IPS DF 4.7 (cell line): Measurements from ENCODE around the gene LEMD1.
"Not testable (repeated sequence)": the region's sequence is repeated elsewhere in the genome, so short reads cannot be mapped to it uniquely, and the experiment has no call there.

Source experiments
- DNase-seq: peaks from one replicate; pipeline ENCODE4 v3.0.0-alpha.2; 2013; ENCODE audit warnings: low spot score; ENCODE audit errors: extremely low read depth

The LEMD1 gene

DNA sequence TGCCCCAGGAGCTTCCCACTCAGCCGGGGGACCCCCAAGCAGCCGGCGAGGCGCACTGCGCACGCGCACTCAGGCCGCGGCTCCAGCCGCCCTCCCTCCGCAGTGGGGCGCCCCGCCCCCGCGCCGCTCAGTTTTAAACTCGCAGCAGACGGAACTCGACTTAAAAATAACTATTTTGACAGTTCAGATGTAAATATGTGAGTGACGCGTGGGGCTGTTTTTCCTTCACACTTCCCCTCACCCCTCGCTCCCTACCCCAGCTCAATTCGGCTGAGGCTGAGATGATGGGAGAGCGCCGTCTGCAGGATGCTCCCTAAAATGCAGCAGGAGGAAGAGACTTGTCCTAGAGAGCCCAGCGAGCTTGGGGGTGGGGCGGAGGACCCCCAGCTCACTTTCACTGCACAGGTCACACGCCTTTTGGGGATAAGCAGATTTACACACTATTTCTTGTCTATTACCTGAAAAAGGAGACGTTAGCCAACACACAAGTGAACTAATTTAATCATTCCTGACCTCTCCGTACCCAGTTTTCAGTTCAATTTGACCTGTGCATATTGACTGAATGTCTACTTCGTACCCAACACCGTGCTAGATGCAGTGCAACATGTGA, 8.9 kb upstream of the LEMD1 start:
- no peak for DNase-seq

GRCh38 chr1:205429762-205430695, 8.2 kb upstream of the LEMD1 start:
- DNase-seq = no peak

GRCh38 chr1:205424901-205425600, 3.2 kb upstream of the LEMD1 start:
- no peak for DNase-seq

GRCh38 chr1:205423814-205424399, 2.1 kb upstream of the LEMD1 start:
- no peak for DNase-seq

DNA sequence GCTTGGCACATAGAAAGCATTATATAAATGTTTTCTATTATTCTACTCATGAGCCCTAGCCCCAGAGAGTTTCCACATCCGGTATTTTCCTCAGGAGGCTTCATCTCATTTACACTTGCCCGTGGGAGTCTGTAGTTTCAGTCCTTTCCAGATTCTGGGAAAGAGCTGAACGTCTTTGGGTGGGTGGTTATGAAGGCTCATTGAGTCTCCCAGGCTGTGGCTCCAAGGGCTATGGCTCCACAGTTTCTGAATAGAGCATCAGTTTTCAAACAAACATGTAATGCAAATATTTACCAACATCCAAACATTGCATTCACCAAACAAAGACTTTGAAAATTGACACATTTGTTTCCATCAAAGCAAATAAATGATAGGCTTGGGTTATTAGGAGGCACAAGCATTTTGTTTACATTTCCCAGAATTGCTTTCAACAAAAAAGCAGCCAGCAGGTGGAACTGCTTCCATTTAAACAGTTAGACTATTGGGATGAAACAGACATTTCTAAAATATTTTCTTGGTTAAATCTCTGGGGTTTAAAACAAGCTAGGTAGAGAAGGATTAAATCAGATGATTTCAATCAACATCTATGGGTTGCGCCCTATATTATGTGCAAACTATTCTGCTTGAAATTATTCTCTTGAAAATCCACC, 1.3 kb upstream of the LEMD1 start:
- DNase-seq = no peak

DNA sequence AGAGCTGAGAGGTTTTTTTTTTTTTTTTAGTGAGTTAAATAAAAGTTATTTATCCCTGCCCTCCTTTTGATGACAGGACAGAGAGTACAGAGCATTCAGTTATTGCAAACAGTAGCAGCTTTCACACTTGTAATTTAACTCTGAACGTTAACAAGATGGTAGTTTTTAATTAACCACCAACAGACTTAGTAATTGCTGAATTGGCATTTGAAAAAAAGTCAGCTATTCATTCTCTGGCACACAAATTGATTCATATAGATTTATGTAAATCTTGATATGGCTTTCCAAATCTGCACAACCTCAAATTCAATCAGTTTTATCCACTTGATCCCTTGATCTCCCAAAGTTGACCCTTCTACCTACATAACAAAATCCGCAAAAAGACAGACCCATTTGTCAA, 918 bp downstream of the LEMD1 start:
- no peak for DNase-seq

- DNase-seq = no peak
These were observed 3.8 kb downstream of the LEMD1 start for GRCh38 chr1:205417870-205418635.

GRCh38 chr1:205416322-205416721, 5.5 kb downstream of the LEMD1 start:
- DNase-seq = no peak

GRCh38 chr1:205410581-205411298, 11.1 kb downstream of the LEMD1 start:
- DNase-seq = no peak

GRCh38 chr1:205407970-205408369, 13.9 kb downstream of the LEMD1 start:
- DNase-seq = no peak

DNA sequence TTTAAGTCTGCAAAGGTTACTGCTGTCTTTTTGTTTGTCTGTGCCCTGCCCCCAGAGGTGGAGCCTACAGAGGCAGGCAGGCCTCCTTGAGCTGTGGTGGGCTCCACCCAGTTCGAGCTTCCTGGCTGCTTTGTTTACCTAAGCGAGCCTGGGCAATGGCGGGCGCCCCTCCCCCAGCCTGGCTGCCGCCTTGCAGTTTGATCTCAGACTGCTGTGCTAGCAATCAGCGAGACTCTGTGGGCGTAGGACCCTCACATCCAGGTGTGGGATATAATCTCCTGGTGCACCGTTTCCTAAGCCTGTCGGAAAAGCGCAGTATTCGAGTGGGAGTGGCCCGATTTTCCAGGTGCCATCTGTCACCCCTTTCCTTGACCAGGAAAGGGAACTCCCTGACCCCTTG, 15.6 kb downstream of the LEMD1 start:
- DNase-seq = not testable (repeated sequence)

GRCh38 chr1:205404484-205404883, 17.4 kb downstream of the LEMD1 start:
- DNase-seq = not testable (repeated sequence)

DNA sequence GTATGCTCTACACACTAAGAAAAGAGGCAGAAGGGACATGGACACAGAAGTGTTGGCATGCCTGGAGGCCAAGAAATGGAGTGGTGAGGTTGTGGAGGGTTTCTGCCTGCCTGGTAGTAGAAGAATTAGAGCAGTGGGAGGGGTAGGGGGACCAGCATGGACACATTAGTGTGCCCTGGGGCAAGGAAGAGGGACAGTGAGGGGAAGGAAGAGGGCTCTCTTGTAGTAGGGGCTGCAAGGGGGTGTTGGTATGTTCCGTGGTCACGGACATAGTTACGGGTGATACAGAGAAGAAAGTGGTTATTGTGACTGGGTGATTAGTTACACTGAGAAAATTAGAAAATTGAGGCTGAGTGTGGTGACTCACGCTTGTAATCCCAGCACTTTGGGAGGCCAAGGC, 23.3 kb downstream of the LEMD1 start:
- DNase-seq = no peak

DNA sequence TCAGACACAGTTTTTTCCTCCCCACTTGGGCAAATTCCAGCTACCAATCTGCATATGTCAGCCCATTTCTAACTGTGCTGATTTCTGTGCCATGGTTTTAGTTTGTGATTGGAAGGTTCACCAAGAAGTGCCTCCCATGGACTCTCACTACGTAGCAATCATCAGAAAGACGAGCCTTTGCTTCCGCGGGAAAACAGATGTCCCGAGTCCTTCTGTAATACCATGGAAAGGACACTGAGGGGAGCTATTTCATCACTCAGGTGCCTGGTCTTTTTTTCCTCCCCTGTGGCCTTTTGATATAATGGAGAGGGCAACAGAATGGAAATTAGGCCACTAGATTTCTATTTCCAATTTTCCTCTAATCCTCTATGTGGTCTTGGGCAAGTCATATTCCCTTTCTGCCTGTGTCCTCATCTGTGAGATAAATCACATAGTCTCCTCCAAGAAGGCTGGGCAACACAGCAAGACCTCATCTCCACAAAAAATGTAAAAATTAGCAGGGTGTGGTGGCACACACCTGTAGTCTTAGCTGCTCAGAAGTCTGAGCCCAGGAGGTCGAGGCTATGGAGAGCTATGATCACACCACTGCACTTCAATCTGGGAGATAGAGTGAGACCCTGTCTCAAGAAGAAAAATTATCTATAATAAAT, 24.8 kb downstream of the LEMD1 start:
- DNase-seq = no peak

DNA sequence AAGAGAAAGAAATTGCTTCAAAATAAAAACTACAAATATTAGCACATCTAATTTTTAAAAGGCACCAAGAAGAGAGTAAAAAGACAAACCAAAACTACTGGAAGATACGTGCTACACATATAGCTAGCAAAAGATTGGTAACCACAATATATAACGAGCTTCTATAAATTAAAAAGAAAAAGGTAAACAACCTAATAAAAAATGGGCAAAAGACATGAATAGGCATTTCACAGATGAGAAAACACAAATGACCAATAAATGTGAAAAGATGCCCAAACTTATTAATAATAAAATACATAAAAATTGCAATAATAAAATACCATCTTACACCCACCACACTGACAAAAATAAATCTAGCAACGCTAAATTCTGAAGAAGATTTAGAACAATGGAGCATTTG, 26.2 kb downstream of the LEMD1 start:
- no peak for DNase-seq

DNA sequence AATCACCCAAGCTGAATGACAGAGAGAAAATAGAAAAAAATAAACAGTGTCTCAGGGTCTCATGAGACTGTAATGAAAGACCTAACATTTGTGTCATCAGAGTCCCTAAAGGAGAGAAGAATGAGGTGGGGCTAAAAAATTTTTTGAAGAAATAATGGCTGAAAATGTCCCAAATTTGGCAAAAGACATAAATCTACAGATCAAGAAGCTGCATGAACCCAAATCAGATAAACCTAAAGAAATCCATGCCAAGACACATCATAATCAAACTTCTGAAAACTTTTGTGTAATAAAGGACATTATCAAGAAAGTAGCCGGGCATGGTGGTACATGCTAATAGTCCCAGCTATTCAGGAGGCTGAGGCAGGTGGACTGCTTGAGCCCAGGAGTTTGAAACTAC, 29.2 kb downstream of the LEMD1 start:
- no peak for DNase-seq

GRCh38 chr1:205391386-205391785, 30.5 kb downstream of the LEMD1 start:
- no peak for DNase-seq

- DNase-seq = no peak
These were observed 34.0 kb downstream of the LEMD1 start for GRCh38 chr1:205387845-205388244.

DNA sequence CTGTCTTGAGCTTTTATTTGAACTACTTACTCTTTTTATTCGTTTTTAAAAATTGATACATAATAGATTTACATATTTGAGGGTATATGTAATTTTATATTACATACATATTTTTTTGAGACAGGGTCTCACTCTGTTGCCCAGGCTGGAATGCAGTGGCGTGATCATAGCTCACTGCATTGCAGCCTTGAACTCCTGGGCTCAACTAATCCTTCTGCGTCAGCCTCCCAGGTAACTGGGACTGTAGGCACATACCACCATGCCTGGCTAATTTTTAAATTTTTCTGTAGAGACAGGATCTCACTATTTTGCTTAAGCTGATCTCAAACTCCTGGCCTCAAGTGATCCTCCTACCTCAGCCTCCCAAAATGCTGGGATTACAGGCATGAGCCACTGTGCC, 38.9 kb downstream of the LEMD1 start:
- DNase-seq = not testable (repeated sequence)
